Heart left ventricle (tissue), 13 donors: ENCODE data around the gene PPP1R1A.

Source experiments
- POLR2A ChIP-seq, 2 donors: fragments of 450-650 bp; IDR thresholded peaks; one replicate each; pipeline ENCODE4 v1.6.1; 2017; ENCODE audit warnings: antibody characterized with exemption in 2 of 2, mild to moderate bottlenecking in 2 of 2, moderate library complexity in 2 of 2
- TF ChIP-seq, protein P1 (sequence below), 12 donors: fragments of 200-600 bp; sonication (generic) in 4 of 12; IDR thresholded peaks; one replicate each; pipeline versions ENCODE4 v1.5.0 to v1.8.0; 2018 to 2022; ENCODE audit warnings: antibody characterized with exemption in 12 of 12, mild to moderate bottlenecking in 5 of 12
- donor health status: ischemic (EF 13 %, LVEDD 7.1; RV severe dilation, severe dysfunction).
- donor health status: DM: no; HTN: yes; CAD: no.
- donor health status: DM: no; HTN: no; CAD: no.
- donor health status: ischemic (EF 25% LVEDD 6.9; RV normal size, moderate dysfunction).
- donor health status: ischemic (EF 25% LVEDD 5.7; RV mildly dilated, moderate dysfunction).
- donor health status: ischemic (EF 35%, LVEDD 5.7; RV mildly dilated, moderate dysfunction).
- donor health status: nonischemic (EF 11% LVEDD 7.7; RV severe dilation, severe dysfunction).
- donor health status: DM: yes; HTN: yes; CAD: no.
- donor health status: PGD.
- donor health status: ischemic (EF 29% LVEDD 5.4; RV normal size, mild dysfunction).
- donor health status: nonischemic (EF 23%, LVEDD 6.1; RV moderate dilation, normal function).

DNA sequence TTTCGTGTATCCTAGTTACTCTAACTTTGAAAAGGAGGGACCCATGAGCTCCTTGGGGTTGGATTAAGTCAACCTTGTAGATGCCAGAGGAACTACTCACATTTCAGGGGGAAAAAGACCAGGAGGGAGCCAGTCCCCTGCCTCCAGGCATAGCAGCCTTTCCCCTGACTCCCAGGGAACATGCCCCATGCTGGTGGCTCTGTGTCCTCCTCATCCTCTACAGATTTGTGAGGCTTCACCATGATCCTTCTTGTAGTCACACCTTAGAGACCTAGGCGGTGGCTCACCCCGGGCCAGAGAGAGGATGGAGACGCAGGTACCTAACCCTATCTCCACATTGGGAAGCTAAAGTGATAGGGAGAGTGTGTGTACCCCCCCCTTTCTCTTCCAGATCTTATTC is 16.0 kb upstream of the PPP1R1A start:
- TF ChIP-seq, protein P1, sequence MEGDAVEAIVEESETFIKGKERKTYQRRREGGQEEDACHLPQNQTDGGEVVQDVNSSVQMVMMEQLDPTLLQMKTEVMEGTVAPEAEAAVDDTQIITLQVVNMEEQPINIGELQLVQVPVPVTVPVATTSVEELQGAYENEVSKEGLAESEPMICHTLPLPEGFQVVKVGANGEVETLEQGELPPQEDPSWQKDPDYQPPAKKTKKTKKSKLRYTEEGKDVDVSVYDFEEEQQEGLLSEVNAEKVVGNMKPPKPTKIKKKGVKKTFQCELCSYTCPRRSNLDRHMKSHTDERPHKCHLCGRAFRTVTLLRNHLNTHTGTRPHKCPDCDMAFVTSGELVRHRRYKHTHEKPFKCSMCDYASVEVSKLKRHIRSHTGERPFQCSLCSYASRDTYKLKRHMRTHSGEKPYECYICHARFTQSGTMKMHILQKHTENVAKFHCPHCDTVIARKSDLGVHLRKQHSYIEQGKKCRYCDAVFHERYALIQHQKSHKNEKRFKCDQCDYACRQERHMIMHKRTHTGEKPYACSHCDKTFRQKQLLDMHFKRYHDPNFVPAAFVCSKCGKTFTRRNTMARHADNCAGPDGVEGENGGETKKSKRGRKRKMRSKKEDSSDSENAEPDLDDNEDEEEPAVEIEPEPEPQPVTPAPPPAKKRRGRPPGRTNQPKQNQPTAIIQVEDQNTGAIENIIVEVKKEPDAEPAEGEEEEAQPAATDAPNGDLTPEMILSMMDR (IDR thresholded peaks at IDR 0.05) = no peak
- no peak for TF ChIP-seq POLR2A (IDR thresholded peaks at IDR 0.05)
